Right lobe of liver (tissue), 4 donors: ENCODE data around the gene INPP4B.

Source experiments
- POLR2A ChIP-seq: fragments of 450-650 bp; IDR thresholded peaks from one replicate; pipeline ENCODE4 v1.6.1; 2017; ENCODE audit warnings: antibody characterized with exemption, mild to moderate bottlenecking
- TF ChIP-seq, protein P1 (sequence below), 4 donors: fragments of 200-600 bp in 3 of 4; fragments of 450-650 bp in 1 of 4; IDR thresholded peaks; one replicate each; pipeline versions ENCODE4 v1.5.1 to v1.8.0; 2016 to 2022; ENCODE audit warnings: antibody characterized with exemption in 4 of 4, mild to moderate bottlenecking in 2 of 4
- donor health status: DM: no; HTN: no; CAD: no.
- donor health status: DM: no; HTN: no; CAD: no.
- donor health status: DM: no; HTN: yes; CAD: no.

DNA sequence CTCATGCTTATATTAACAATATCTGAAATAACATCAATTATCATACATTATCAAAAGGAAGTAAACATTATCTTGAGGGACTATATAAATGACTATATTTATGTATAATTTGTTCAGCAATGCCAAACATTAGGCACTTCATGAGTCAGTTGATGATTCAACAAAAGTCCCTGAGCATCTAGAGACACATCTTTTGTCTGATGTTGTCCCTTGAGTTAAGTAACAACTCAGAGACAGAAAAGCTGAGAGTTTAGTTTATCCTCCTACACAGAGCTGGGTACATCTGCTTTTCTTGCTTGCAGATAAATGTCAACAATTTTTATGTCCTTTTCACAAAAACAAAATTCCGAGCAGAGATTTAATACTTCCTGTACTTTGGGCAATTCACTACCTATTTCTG lies 311.1 kb downstream of the INPP4B start:
- TF ChIP-seq, protein P1, sequence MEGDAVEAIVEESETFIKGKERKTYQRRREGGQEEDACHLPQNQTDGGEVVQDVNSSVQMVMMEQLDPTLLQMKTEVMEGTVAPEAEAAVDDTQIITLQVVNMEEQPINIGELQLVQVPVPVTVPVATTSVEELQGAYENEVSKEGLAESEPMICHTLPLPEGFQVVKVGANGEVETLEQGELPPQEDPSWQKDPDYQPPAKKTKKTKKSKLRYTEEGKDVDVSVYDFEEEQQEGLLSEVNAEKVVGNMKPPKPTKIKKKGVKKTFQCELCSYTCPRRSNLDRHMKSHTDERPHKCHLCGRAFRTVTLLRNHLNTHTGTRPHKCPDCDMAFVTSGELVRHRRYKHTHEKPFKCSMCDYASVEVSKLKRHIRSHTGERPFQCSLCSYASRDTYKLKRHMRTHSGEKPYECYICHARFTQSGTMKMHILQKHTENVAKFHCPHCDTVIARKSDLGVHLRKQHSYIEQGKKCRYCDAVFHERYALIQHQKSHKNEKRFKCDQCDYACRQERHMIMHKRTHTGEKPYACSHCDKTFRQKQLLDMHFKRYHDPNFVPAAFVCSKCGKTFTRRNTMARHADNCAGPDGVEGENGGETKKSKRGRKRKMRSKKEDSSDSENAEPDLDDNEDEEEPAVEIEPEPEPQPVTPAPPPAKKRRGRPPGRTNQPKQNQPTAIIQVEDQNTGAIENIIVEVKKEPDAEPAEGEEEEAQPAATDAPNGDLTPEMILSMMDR (IDR thresholded peaks at IDR 0.05): no peak
- no peak for TF ChIP-seq POLR2A
